ENCODE measurements around the gene CPSF3. TPM values are rescaled to one million over a fixed set of nuclear protein-coding genes. Genes with fewer than 3 reads are reported as not detected.
A peak's percentile ranks its signal among the peaks of the same experiment; 100 is the strongest.

CPSF3 gene
- total and polyA plus RNA-seq, 2 of the 13 experiments (the other 11 are each of a cell fraction or from before 2014, with no cell fraction given): 19.8 to 93.0 TPM

DNA sequence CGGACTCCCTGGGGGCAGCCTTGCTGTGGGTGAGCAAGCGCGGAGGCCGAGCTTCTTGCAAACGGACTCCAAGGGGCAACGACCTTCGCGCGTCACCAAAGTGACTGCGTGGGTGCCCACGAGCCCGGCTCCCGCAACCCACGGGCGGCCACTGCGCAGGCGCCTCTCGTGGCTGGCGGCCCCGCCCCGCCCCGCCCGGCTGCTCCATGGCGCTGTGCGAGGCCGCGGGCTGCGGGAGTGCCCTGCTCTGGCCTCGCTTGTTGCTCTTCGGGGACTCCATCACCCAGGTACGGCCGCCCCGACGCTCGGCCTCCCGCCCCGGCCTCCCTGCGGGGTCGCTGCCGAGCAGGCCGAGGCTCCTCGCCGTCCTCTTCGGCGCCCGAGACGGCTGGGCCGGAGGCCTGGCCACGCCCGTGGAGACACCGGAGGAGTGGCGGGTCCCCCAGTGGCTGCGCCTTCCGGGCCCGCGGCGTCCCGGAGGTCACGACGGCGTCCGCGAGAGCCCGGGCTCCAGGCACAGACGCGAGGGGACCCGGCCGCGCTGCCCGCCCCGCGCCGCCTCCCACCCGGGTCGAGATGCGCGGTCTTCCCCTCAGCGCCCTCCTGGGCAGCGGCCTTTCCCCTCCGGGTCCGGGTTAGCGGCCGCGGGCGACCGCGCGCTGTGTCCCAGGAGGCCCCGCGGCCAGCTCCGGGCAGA is 51.1 kb downstream of the CPSF3 start, which contains the start of gene IAH1:
Gene IAH1 (plus strand): TSS at position 191 of the 697 bp plus-strand sequence. CDS start 16 bp downstream, at position 207.
- Histone ChIP-seq H3K27me3 (ENCODE audit: control insufficient read depth in 1 of 2, insufficient read depth in 2 of 2, low read length in 2 of 2) (no peaks in the 10 kb centered on the region), H3K4me1 (ENCODE audit: insufficient read depth, low read length) (peaks cover 16% of the 10 kb centered on the region), H3K4me3 (replicated peaks in 1 of 3; ENCODE audit: insufficient read depth in 1 of 3, low read depth in 2 of 3, low read length in 3 of 3) (peak within 1 kb of the TSS; percentile 41 to 68 (median 53); a peak in 5 of 6 replicates), H3K79me2 (ENCODE audit: insufficient read depth, low read length) (no peaks in the 10 kb centered on the region), H3K9me3 (ENCODE audit: low read length) (no peaks in the 10 kb centered on the region), H3K4me2 (ENCODE audit: low read depth, low read length) (peak within 1 kb of the TSS; percentile 51), H3K36me3 (replicated peaks in 1 of 2; ENCODE audit: control insufficient read depth in 1 of 2, insufficient read depth in 2 of 2, low read length in 2 of 2) (peaks cover 6 to 31% of the 10 kb centered on the region in 2 experiments; a peak in 4 of 5 replicates), H4K20me1 (ENCODE audit: insufficient read depth, low read length) (no peaks in the 10 kb centered on the region), H3K27ac (ENCODE audit: extremely low read length, insufficient read depth, low read length) (peak within 1 kb of the TSS; percentile 50), H2AFZ (ENCODE audit: low read length) (peak within 1 kb of the TSS; percentile 42), H3K9ac (ENCODE audit: insufficient read depth, low read depth, low read length) (peak within 1 kb of the TSS; percentile 67)
- no peak for FAIRE-seq
- WGBS (ENCODE audit: low lambda C conversion rate): 80% methylated on average over 77 of the region's 91 CpGs
- BruUV-seq (replicated peaks): no TSS peak
- DNase-seq (ENCODE audit: low spot score): no peak
- CTCF ChIA-PET (ENCODE audit: low intra/inter-chr PET ratio, low total read pairs): no interaction called here
- peak; percentile 83 for ATAC-seq
- intact Hi-C loops (cut with micrococcal nuclease; ENCODE audit: unreplicated experiment): loop anchor here (5.0 kb wide), 1 partner anchor 83 kb away; the partner anchor contains the start of gene ADAM17
- POLR2A ChIA-PET: interaction anchor here (1.2 to 1.6 kb wide), 3 partner anchors 51 to 81 kb away, joined by 3 to 5 read pairs (median 3); partner anchors contain the start of genes ADAM17, CPSF3 and ITGB1BP1
- in situ Hi-C loops (cut with HindIII; ENCODE audit: extremely low pct_ligation_motif_present, low pct_unique_long_range_greater_than_20kb): no loop called here
- TF ChIP-seq SP1 (IDR thresholded peaks at IDR 0.05): no peak
- peak; percentile 25; the same call in 1 of the 2 replicates for TF ChIP-seq SP1 (CRISPR knock-in tag; IDR thresholded peaks at IDR 0.05)
- TF ChIP-seq MAZ (IDR thresholded peaks at IDR 0.05; ENCODE audit: borderline replicate concordance, low read depth, low read length): no peak
- TF ChIP-seq MAZ (CRISPR knock-in tag; IDR thresholded peaks at IDR 0.05; ENCODE audit: low read depth): peak; percentile 55
- no peak for TF ChIP-seq CENPT (CRISPR knock-in tag; IDR thresholded peaks at IDR 0.05; ENCODE audit: low read depth)
- TF ChIP-seq SP140L (CRISPR knock-in tag; IDR thresholded peaks at IDR 0.05; ENCODE audit: borderline replicate concordance): no peak
- TF ChIP-seq THAP11 (CRISPR knock-in tag; IDR thresholded peaks at IDR 0.05): no peak
- no peak for TF ChIP-seq ZBTB40 (IDR thresholded peaks at IDR 0.05)
- TF ChIP-seq ZBTB40 (CRISPR knock-in tag; IDR thresholded peaks at IDR 0.05): no peak; the same call in 1 of the 2 replicates
- TF ChIP-seq REL (CRISPR knock-in tag; conservative IDR thresholded peaks at IDR 0.05): no peak
- TF ChIP-seq ZNF891 (CRISPR knock-in tag; IDR thresholded peaks at IDR 0.05): no peak
- TF ChIP-seq ZNF766 (CRISPR knock-in tag; IDR thresholded peaks at IDR 0.05; ENCODE audit: borderline replicate concordance): peak; percentile 59; the same call in 1 of the 2 replicates
- TF ChIP-seq, protein P1, sequence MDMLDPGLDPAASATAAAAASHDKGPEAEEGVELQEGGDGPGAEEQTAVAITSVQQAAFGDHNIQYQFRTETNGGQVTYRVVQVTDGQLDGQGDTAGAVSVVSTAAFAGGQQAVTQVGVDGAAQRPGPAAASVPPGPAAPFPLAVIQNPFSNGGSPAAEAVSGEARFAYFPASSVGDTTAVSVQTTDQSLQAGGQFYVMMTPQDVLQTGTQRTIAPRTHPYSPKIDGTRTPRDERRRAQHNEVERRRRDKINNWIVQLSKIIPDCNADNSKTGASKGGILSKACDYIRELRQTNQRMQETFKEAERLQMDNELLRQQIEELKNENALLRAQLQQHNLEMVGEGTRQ (IDR thresholded peaks at IDR 0.05; ENCODE audit: low read depth, low read length): no peak
- TF ChIP-seq, protein P1 (CRISPR knock-in tag; IDR thresholded peaks at IDR 0.05; ENCODE audit: borderline replicate concordance): no peak
